GM21360 (cell line): ENCODE data around the gene VWC2L.

Source experiments
- ATAC-seq: cut with Tn5 transposase; IDR thresholded peaks from one replicate; pipeline ENCODE4 v1.9.1; 2021; ENCODE audit warnings: mild to moderate bottlenecking, moderate library complexity; ENCODE audit not compliant: unreplicated experiment

VWC2L gene

DNA sequence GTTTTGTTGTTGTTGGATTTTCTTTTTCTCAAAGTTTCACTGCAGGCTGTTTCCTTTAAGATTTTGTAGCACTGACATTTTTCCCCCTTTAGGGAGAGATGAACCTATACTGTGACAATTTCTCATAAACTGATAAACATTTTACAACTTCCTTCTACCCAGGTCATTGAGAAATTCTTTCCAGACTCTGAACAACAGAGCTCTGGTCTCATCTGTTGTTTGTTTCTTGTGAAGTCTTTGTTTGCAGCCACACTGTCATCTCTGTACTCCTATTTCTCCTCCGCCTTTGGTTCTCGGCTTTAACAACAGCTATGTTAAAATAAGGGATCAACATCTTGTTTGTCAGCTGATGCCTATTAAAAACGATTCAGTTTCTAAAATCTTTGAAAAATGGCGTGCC, 167.6 kb downstream of the VWC2L start:
- ATAC-seq, result no peak

DNA sequence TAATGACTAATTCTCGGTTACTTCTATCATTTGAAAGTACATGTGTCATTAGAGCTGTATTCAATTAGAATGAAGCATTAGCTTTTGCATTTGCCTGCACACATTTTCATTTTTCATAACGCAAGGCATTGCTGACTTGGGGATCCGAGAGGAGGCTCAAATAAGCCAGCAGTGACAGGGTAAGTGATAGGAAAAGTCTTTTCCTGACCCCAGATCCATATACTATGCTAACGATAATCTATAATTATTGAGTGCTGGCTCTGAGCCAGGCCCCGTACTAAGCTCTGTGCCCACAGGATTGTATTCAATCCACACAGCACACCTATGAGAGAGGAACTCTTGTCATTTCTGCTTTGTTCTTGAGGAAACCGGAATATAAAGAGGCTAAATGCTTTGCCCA, 168.2 kb downstream of the VWC2L start:
- no peak for ATAC-seq

GRCh38 chr2:214587442-214587841, 176.6 kb downstream of the VWC2L start:
- ATAC-seq, result no peak

DNA sequence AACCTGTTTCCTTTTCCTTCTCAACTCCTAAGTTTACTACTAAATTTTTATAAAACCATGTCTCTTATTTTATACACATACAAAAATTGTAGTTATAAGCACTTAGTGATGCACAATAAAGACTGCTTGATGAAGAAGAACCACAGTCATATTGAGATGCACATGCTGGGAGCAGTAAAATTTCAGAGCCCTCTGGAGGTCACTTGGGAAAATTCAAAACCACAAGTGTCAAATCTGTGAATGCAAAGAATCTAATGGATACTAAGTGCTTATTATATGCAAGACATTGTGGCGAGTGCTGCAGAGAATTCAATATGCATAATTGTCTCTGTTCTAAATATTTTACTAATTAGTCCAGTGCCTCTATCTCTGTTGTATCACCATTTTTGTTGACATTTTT, 180.5 kb downstream of the VWC2L start:
- ATAC-seq, result no peak

DNA sequence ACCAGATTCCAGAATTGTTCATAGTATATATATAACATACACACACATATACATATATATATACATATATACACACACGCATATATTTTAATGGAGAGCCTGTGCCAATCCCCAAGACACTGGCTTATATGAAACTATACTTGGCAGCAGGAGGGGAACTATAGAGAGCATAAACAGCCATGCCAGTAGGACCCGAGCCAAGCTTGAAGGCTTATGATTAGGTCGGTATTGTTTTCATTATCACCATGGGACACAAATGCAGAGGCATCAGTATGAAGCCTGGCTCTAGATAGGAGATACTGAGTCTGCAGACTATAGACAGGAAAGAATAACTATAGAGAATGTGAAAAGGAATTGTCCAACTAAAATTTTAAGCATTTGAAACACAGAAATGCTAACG, 181.2 kb downstream of the VWC2L start:
- no peak for ATAC-seq

- ATAC-seq, result no peak
Observed at GRCh38 chr2:214593727-214594126, 182.9 kb downstream of the VWC2L start.

GRCh38 chr2:214601852-214602633, 191.2 kb downstream of the VWC2L start:
- ATAC-seq, result no peak

GRCh38 chr2:214604861-214605260, 194.0 kb downstream of the VWC2L start:
- ATAC-seq, result no peak

- ATAC-seq, result no peak
Observed at GRCh38 chr2:214607051-214607450, 196.2 kb downstream of the VWC2L start.

GRCh38 chr2:214611015-214611414, 200.2 kb downstream of the VWC2L start:
- ATAC-seq, result no peak

DNA sequence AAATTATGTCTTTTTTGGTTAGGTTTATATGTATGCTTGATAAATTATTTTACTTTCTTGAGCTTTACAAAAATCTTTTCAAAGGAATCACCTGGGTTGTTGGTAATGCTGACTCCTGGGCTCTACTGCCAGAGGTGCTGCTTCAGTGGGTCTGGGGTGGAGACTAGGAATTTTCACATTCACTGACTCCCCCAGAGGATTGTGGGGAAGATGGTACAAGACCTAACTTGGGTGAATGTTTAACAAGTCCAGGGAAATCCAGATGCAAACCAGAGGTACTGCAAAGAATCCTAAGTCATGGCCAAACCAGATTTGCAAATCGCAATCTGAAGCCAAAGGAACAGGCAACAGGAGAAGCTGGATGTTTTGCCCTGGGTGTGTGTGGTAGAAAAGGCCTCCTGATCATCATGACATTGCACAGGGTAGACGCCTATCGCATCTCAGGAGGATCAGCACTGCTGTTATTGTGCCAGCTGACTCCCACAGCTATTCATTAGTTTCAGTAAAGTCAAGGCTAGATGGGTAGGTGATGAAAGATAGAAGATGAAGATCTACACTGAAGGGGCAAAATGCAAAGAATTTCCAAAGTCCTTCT, 213.4 kb downstream of the VWC2L start:
- ATAC-seq, result no peak

GRCh38 chr2:214628091-214628490, 217.2 kb downstream of the VWC2L start:
- ATAC-seq, result no peak
